OCI-LY7 (cell line): ENCODE measurements around the gene TVP23B.
"Not testable (repeated sequence)": the region's sequence is repeated elsewhere in the genome, so short reads cannot be mapped to it uniquely, and the experiment has no call there.

ENCODE experiments used
- EZH2phosphoT487 ChIP-seq: fragments of 200-600 bp; sonication (generic); IDR thresholded peaks from 2 replicates; pipeline ENCODE4 v1.6.1; 2018; ENCODE audit warnings: low read depth, borderline replicate concordance, mild to moderate bottlenecking, mixed run types, antibody characterized with exemption, low read length, moderate library complexity, mixed read lengths
- TF ChIP-seq, protein P1 (sequence below): fragments of 200-600 bp; sonication (generic); conservative IDR thresholded peaks from 2 replicates; pipeline ENCODE4 v1.5.1; 2014; ENCODE audit warnings: mild to moderate bottlenecking, antibody characterized with exemption, low read length, moderate library complexity, mixed read lengths

- TF ChIP-seq, protein P1, sequence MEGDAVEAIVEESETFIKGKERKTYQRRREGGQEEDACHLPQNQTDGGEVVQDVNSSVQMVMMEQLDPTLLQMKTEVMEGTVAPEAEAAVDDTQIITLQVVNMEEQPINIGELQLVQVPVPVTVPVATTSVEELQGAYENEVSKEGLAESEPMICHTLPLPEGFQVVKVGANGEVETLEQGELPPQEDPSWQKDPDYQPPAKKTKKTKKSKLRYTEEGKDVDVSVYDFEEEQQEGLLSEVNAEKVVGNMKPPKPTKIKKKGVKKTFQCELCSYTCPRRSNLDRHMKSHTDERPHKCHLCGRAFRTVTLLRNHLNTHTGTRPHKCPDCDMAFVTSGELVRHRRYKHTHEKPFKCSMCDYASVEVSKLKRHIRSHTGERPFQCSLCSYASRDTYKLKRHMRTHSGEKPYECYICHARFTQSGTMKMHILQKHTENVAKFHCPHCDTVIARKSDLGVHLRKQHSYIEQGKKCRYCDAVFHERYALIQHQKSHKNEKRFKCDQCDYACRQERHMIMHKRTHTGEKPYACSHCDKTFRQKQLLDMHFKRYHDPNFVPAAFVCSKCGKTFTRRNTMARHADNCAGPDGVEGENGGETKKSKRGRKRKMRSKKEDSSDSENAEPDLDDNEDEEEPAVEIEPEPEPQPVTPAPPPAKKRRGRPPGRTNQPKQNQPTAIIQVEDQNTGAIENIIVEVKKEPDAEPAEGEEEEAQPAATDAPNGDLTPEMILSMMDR = peak; percentile 81
- TF ChIP-seq EZH2phosphoT487 = not testable (repeated sequence)
These were observed 35.7 kb downstream of the TVP23B start for GRCh38 chr17:18816489-18817371.
